Small intestine (tissue), 7 donors: Measurements from ENCODE around the gene PLXDC2. TPM values are rescaled to one million over a fixed set of nuclear protein-coding genes. Genes with fewer than 3 reads are reported as not detected.
A peak's percentile ranks its signal among the peaks of the same experiment; 100 is the strongest.
"Not testable (repeated sequence)": the region's sequence is repeated elsewhere in the genome, so short reads cannot be mapped to it uniquely, and the experiment has no call there.

ENCODE experiments used
- DNase-seq, 2 donors: peaks; one replicate each; pipeline versions ENCODE4 v3.0.0 to v3.0.0-alpha.2; 2013
- FAIRE-seq: peaks from 2 replicates; lab custom pipeline; 2012; peaks lifted over from hg19 to GRCh38; lab: Jason Lieb, UNC
- H3K27ac ChIP-seq, 3 donors: one replicate each; pipeline ENCODE4 v1.5.1; 2013; ENCODE audit warnings: low read length in 2 of 3, mild to moderate bottlenecking in 2 of 3, control low read depth in 1 of 3, inconsistent platforms in 1 of 3, low read depth in 1 of 3, moderate library complexity in 1 of 3
- H3K27me3 ChIP-seq, 3 donors: one replicate each; pipeline ENCODE4 v1.6.1; 2013; ENCODE audit warnings: low read length in 3 of 3, inconsistent platforms in 1 of 3; ENCODE audit not compliant: control insufficient read depth in 3 of 3, insufficient read depth in 3 of 3
- H3K36me3 ChIP-seq, 3 donors: one replicate each; pipeline ENCODE4 v1.6.1; 2013; ENCODE audit warnings: low read length in 3 of 3, inconsistent platforms in 1 of 3, low read depth in 1 of 3, mild to moderate bottlenecking in 1 of 3, moderate library complexity in 1 of 3; ENCODE audit not compliant: control insufficient read depth in 3 of 3, insufficient read depth in 2 of 3
- H3K4me1 ChIP-seq, 3 donors: one replicate each; pipeline ENCODE4 v1.6.1; 2013; ENCODE audit warnings: low read length in 2 of 3, inconsistent platforms in 1 of 3, low read depth in 1 of 3, mild to moderate bottlenecking in 1 of 3, moderate library complexity in 1 of 3; ENCODE audit not compliant: control insufficient read depth in 3 of 3, insufficient read depth in 2 of 3
- H3K4me3 ChIP-seq, 3 donors: one replicate each; pipeline ENCODE4 v1.5.1; 2013; ENCODE audit warnings: low read length in 3 of 3, control low read depth in 1 of 3, inconsistent platforms in 1 of 3, low read depth in 1 of 3, mild to moderate bottlenecking in 1 of 3, moderate library complexity in 1 of 3
- H3K9me3 ChIP-seq, 2 donors: one replicate each; pipeline ENCODE4 v1.6.1; 2013; ENCODE audit warnings: low read depth in 1 of 2, low read length in 1 of 2; ENCODE audit not compliant: control insufficient read depth in 2 of 2, insufficient read depth in 1 of 2
- WGBS, 3 donors: extraction: QIAGEN DNeasy Blood & Tissue Kit; methylation state at CpG; one replicate each; pipeline ENCODE4 v1.1.7; 2013; 5-methylcytosine and 5-hydroxymethylcytosine counted together
- polyA plus RNA-seq, 4 donors: library from polyadenylated mRNA; stranded (reverse) in 3 of 4; unstranded in 1 of 4; fragments of 200-250 nt in 3 of 4; fragments of 120-200 nt in 1 of 4; gene quantifications; one replicate each; pipeline versions ENCODE4 v1.2.1 to v1.2.3, GENCODE V29; 2013
- donor health status: healthy with polysubstance abuse.
- donor health status: control.
- donor health status: control.
- donor health status: Bipolar disorder and iron deficiency.
- donor health status: healthy.

Gene PLXDC2
- polyA plus RNA-seq, 4 donors = 0.81 to 18.3 (median 3.4) TPM

- Histone ChIP-seq H3K27ac (no peak overlapping the region), H3K4me1 (no peaks in the 10 kb centered on the region), H3K27me3 (no peaks in the 10 kb centered on the region), H3K36me3 (no peaks in the 10 kb centered on the region), H3K9me3 (no peaks in the 10 kb centered on the region), H3K4me3 (no peak overlapping the region)
- FAIRE-seq (no peak), DNase-seq (no peak)
Observed at GRCh38 chr10:20162123-20162522, 345.9 kb downstream of the PLXDC2 start.

GRCh38 chr10:20166096-20166675 is 350.0 kb downstream of the PLXDC2 start:
- Histone ChIP-seq H3K27ac (no peak overlapping the region), H3K36me3 (no peaks in the 10 kb centered on the region), H3K4me3 (no peak overlapping the region), H3K4me1 (no peaks in the 10 kb centered on the region), H3K27me3 (no peaks in the 10 kb centered on the region), H3K9me3 (no peaks in the 10 kb centered on the region)
- FAIRE-seq = no peak
- no peak for DNase-seq
- WGBS, 3 donors = 84 to 89% (median 88%) methylated on average over 5 of the region's 5 CpGs

GRCh38 chr10:20170661-20171060 is 354.4 kb downstream of the PLXDC2 start:
- no peak for DNase-seq
- H3K9me3 ChIP-seq = no peaks in the 10 kb centered on the region
- no peak overlapping the region for H3K4me3 ChIP-seq
- FAIRE-seq = peak; percentile 76
- H3K27me3 ChIP-seq = no peaks in the 10 kb centered on the region
- H3K4me1 ChIP-seq = no peaks in the 10 kb centered on the region
- 93 to 96% (median 94%) methylated on average over 2 of the region's 2 CpGs for WGBS, 3 donors
- no peak overlapping the region for H3K27ac ChIP-seq
- H3K36me3 ChIP-seq = no peaks in the 10 kb centered on the region

GRCh38 chr10:20173046-20173445 is 356.8 kb downstream of the PLXDC2 start:
- 76 to 90% (median 86%) methylated on average over 3 of the region's 3 CpGs for WGBS, 3 donors

GRCh38 chr10:20175719-20176118 is 359.5 kb downstream of the PLXDC2 start:
- WGBS, 3 donors = 63 to 81% (median 67%) methylated on average over 3 of the region's 3 CpGs
- DNase-seq = no peak

More at GRCh38 chr10:20173046-20173445, 356.8 kb downstream of the PLXDC2 start:
- Histone ChIP-seq H3K4me1 (no peaks in the 10 kb centered on the region), H3K4me3 (no peak overlapping the region), H3K27me3 (no peaks in the 10 kb centered on the region), H3K36me3 (peaks cover 0 to 2% (median 0%) of the 10 kb centered on the region in 3 donors), H3K27ac (no peak overlapping the region), H3K9me3 (no peaks in the 10 kb centered on the region)
- FAIRE-seq (no peak), DNase-seq (no peak)

GRCh38 chr10:20180766-20181165 is 364.5 kb downstream of the PLXDC2 start:
- H3K27ac ChIP-seq = no peak overlapping the region
- 88 to 93% (median 90%) methylated on average over 1 of the region's 1 CpG for WGBS, 3 donors
- peaks cover 0 to 2% (median 0%) of the 10 kb centered on the region in 3 donors for H3K36me3 ChIP-seq
- H3K4me1 ChIP-seq = no peaks in the 10 kb centered on the region
- FAIRE-seq (no peak), DNase-seq (no peak)
- H3K4me3 ChIP-seq = no peak overlapping the region
- no peaks in the 10 kb centered on the region for H3K27me3 ChIP-seq
- H3K9me3 ChIP-seq = no peaks in the 10 kb centered on the region

More at GRCh38 chr10:20175719-20176118, 359.5 kb downstream of the PLXDC2 start:
- no peak for FAIRE-seq
- peaks cover 0 to 2% (median 0%) of the 10 kb centered on the region in 3 donors for H3K36me3 ChIP-seq
- H3K27ac ChIP-seq = no peak overlapping the region
- no peaks in the 10 kb centered on the region for H3K4me1 ChIP-seq
- H3K27me3 ChIP-seq = no peaks in the 10 kb centered on the region
- no peaks in the 10 kb centered on the region for H3K9me3 ChIP-seq
- H3K4me3 ChIP-seq = no peak overlapping the region

GRCh38 chr10:20181434-20181833 is 365.2 kb downstream of the PLXDC2 start:
- Histone ChIP-seq H3K36me3 (peaks cover 0 to 2% (median 0%) of the 10 kb centered on the region in 3 donors), H3K4me3 (no peak overlapping the region), H3K9me3 (peaks cover 0 to under 1% of the 10 kb centered on the region in 2 donors), H3K27ac (no peak overlapping the region), H3K27me3 (no peaks in the 10 kb centered on the region), H3K4me1 (no peaks in the 10 kb centered on the region)
- DNase-seq (no peak), FAIRE-seq (no peak)
- 74 to 93% (median 79%) methylated on average over 5 of the region's 5 CpGs for WGBS, 3 donors

- H3K36me3 ChIP-seq = no peaks in the 10 kb centered on the region
- FAIRE-seq (no peak), DNase-seq (no peak)
- H3K4me3 ChIP-seq = no peak overlapping the region
- no peaks in the 10 kb centered on the region for H3K4me1 ChIP-seq
- H3K9me3 ChIP-seq = peaks cover 0 to 2% of the 10 kb centered on the region in 2 donors
- H3K27ac ChIP-seq = no peak overlapping the region
- no peaks in the 10 kb centered on the region for H3K27me3 ChIP-seq
Observed at GRCh38 chr10:20185116-20185515, 368.9 kb downstream of the PLXDC2 start.

- not testable (repeated sequence) for FAIRE-seq, H3K36me3 ChIP-seq, H3K4me3 ChIP-seq, H3K27me3 ChIP-seq, H3K4me1 ChIP-seq, H3K27ac ChIP-seq, DNase-seq, H3K9me3 ChIP-seq
- 66 to 72% (median 72%) methylated on average over 2 to 3 of the region's 3 CpGs for WGBS, 3 donors
Observed at GRCh38 chr10:20191392-20191791, 375.2 kb downstream of the PLXDC2 start.
